Liver (tissue), 9 donors: ENCODE data around the gene ARHGAP10. TPM values are rescaled to one million over a fixed set of nuclear protein-coding genes. Genes with fewer than 3 reads are reported as not detected.
A peak's percentile ranks its signal among the peaks of the same experiment; 100 is the strongest.

Source experiments
- DNase-seq: peaks from one replicate; pipeline ENCODE4 v3.0.0-alpha.2; 2017; ENCODE audit warnings: low spot score
- H3K27ac ChIP-seq, 2 donors: one replicate each; pipeline ENCODE4 v1.7.0; 2013; ENCODE audit warnings: inconsistent platforms in 2 of 2, low read length in 2 of 2, control low read depth in 1 of 2, low read depth in 1 of 2, mild to moderate bottlenecking in 1 of 2
- H3K27me3 ChIP-seq, 4 donors: one replicate each; pipeline versions ENCODE4 v1.6.1 to v1.7.0; 2013; ENCODE audit warnings: low read length in 3 of 4, inconsistent platforms in 1 of 4, mild to moderate bottlenecking in 1 of 4, moderate library complexity in 1 of 4; ENCODE audit not compliant: control insufficient read depth in 4 of 4, insufficient read depth in 4 of 4
- H3K36me3 ChIP-seq, 4 donors: one replicate each; pipeline versions ENCODE4 v1.6.1 to v1.7.0; 2013; ENCODE audit warnings: low read length in 3 of 4, mild to moderate bottlenecking in 3 of 4, low read depth in 1 of 4, moderate library complexity in 1 of 4; ENCODE audit not compliant: control insufficient read depth in 4 of 4, insufficient read depth in 3 of 4
- H3K4me1 ChIP-seq, 4 donors: one replicate each; pipeline versions ENCODE4 v1.6.1 to v1.7.0; 2013; ENCODE audit warnings: low read length in 3 of 4, mild to moderate bottlenecking in 3 of 4, moderate library complexity in 1 of 4; ENCODE audit not compliant: control insufficient read depth in 4 of 4, insufficient read depth in 4 of 4
- H3K4me3 ChIP-seq, 3 donors: one replicate each; pipeline versions ENCODE4 v1.6.1 to v1.7.0; 2013; ENCODE audit warnings: low read length in 3 of 3, control low read depth in 1 of 3, low read depth in 1 of 3, mild to moderate bottlenecking in 1 of 3
- H3K9ac ChIP-seq, 2 donors: one replicate each; pipeline ENCODE4 v1.7.0; 2013; ENCODE audit warnings: low read length in 2 of 2, mild to moderate bottlenecking in 2 of 2, moderate library complexity in 2 of 2, control low read depth in 1 of 2, low read depth in 1 of 2
- H3K9me3 ChIP-seq, 4 donors: one replicate each; pipeline versions ENCODE4 v1.6.1 to v1.7.0; 2013; ENCODE audit warnings: low read length in 3 of 4; ENCODE audit not compliant: control insufficient read depth in 4 of 4
- EGR1 ChIP-seq, 2 donors: IDR thresholded peaks; 2 replicates each; pipeline ENCODE4 v1.6.1; 2016 to 2018; ENCODE audit warnings: antibody characterized with exemption in 2 of 2, low read depth in 2 of 2
- FOXA2 ChIP-seq: IDR thresholded peaks from 2 replicates; pipeline ENCODE4 v1.6.1; 2016; ENCODE audit warnings: antibody characterized with exemption
- HNF4A ChIP-seq, 2 donors: conservative IDR thresholded peaks; 2 replicates each; pipeline ENCODE4 v1.6.1; 2016; ENCODE audit warnings: antibody characterized with exemption in 2 of 2, mild to moderate bottlenecking in 2 of 2
- JUND ChIP-seq, 2 donors: IDR thresholded peaks; 2 replicates each; pipeline ENCODE4 v1.6.1; 2016; ENCODE audit warnings: antibody characterized with exemption in 2 of 2
- NR2F2 ChIP-seq: IDR thresholded peaks from 2 replicates; pipeline ENCODE4 v1.6.1; 2016; ENCODE audit warnings: antibody characterized with exemption
- RAD21 ChIP-seq, 2 donors: IDR thresholded peaks; 2 replicates each; pipeline ENCODE4 v1.6.1; 2016; ENCODE audit warnings: antibody characterized with exemption in 2 of 2, mild to moderate bottlenecking in 2 of 2
- REST ChIP-seq: IDR thresholded peaks from 2 replicates; pipeline ENCODE4 v1.6.1; 2016; ENCODE audit warnings: antibody characterized with exemption, mild to moderate bottlenecking
- RXRA ChIP-seq, 2 donors: IDR thresholded peaks; 2 replicates each; pipeline ENCODE4 v1.6.1; 2017 to 2018; ENCODE audit warnings: antibody characterized with exemption in 2 of 2, mild to moderate bottlenecking in 1 of 2
- SP1 ChIP-seq: IDR thresholded peaks from 2 replicates; pipeline ENCODE4 v1.6.1; 2018; ENCODE audit warnings: antibody characterized with exemption, mild to moderate bottlenecking
- YY1 ChIP-seq: IDR thresholded peaks from 2 replicates; pipeline ENCODE4 v1.6.1; 2016; ENCODE audit warnings: antibody characterized with exemption, mild to moderate bottlenecking
- WGBS: extraction: QIAGEN DNeasy Blood & Tissue Kit; methylation state at CpG from one replicate; pipeline ENCODE4 v1.1.7; 2013; 5-methylcytosine and 5-hydroxymethylcytosine counted together
- polyA plus RNA-seq, 2 donors: library from polyadenylated mRNA; stranded (reverse) in 1 of 2; unstranded in 1 of 2; fragments of 200-250 nt in 1 of 2; fragments of >200 nt in 1 of 2; fragmentation: Nextera tagmentation in 1 of 2; extraction: Ambion mirVana in 1 of 2; gene quantifications; one replicate each; pipeline versions ENCODE4 v1.2.1 to v1.2.3, GENCODE V29; 2013 to 2015
- total RNA-seq, 2 donors: library from RNA; depleted of rRNA; stranded (reverse); fragments of >200 nt; gene quantifications; one replicate each; pipeline ENCODE4 v1.2.3, GENCODE V29; 2014
- TF ChIP-seq, protein P1 (sequence below): IDR thresholded peaks from 2 replicates; pipeline ENCODE4 v1.6.1; 2016; ENCODE audit warnings: antibody characterized with exemption
- TF ChIP-seq, protein P2 (sequence below): IDR thresholded peaks from 2 replicates; pipeline ENCODE4 v1.6.1; 2016; ENCODE audit warnings: antibody characterized with exemption
- donor health status: healthy.
- donor health status: healthy.
- donor health status: healthy.
- donor health status: healthy.
- donor health status: healthy.

Gene ARHGAP10
- total and polyA plus RNA-seq, 4 donors: 1.5 to 13.0 (median 4.3) TPM

- no peaks in the 10 kb centered on the region for H3K27me3 ChIP-seq
- H3K4me1 ChIP-seq: peaks cover 0 to 30% (median 21%) of the 10 kb centered on the region in 4 donors
- no peak overlapping the region for H3K4me3 ChIP-seq
- TF ChIP-seq YY1 (no peak), SP1 (no peak), RXRA (IDR thresholded peaks at IDR 0.05) (no peak), FOXA2 (no peak), NR2F2 (no peak)
- WGBS: 84% methylated on average over 6 of the region's 6 CpGs
- H3K9me3 ChIP-seq: no peaks in the 10 kb centered on the region
- DNase-seq: no peak
- no peaks in the 10 kb centered on the region for H3K36me3 ChIP-seq
- no peak overlapping the region for H3K27ac ChIP-seq
- no peak overlapping the region for H3K9ac ChIP-seq
Measured at GRCh38 chr4:148055844-148056243, 324.0 kb downstream of the ARHGAP10 start.

- Histone ChIP-seq H3K9ac (no peak overlapping the region), H3K36me3 (no peaks in the 10 kb centered on the region), H3K27ac (peak overlapping the region in 1 of 2 donors; percentile 30), H3K9me3 (no peaks in the 10 kb centered on the region), H3K4me1 (peaks cover 0 to 39% (median 21%) of the 10 kb centered on the region in 4 donors), H3K27me3 (no peaks in the 10 kb centered on the region), H3K4me3 (no peak overlapping the region)
- DNase-seq: peak; percentile 37
- WGBS: 65% methylated on average over 6 of the region's 6 CpGs
- no peak for TF ChIP-seq YY1
- peak; percentile 53 to 68 for TF ChIP-seq RAD21 (IDR thresholded peaks at IDR 0.05)
- peak in 1 of 2 donors; percentile 75 for TF ChIP-seq JUND (IDR thresholded peaks at IDR 0.05)
- no peak for TF ChIP-seq NR2F2
Measured at GRCh38 chr4:148056879-148057278, 325.0 kb downstream of the ARHGAP10 start.

- Histone ChIP-seq H3K36me3 (no peaks in the 10 kb centered on the region), H3K4me1 (peaks cover 0 to 45% (median 22%) of the 10 kb centered on the region in 4 donors), H3K9me3 (no peaks in the 10 kb centered on the region), H3K4me3 (no peak overlapping the region), H3K27me3 (no peaks in the 10 kb centered on the region), H3K9ac (no peak overlapping the region), H3K27ac (no peak overlapping the region)
- WGBS: 96% methylated on average over 5 of the region's 5 CpGs
- DNase-seq: no peak
- TF ChIP-seq REST: no peak
- TF ChIP-seq, protein P1, sequence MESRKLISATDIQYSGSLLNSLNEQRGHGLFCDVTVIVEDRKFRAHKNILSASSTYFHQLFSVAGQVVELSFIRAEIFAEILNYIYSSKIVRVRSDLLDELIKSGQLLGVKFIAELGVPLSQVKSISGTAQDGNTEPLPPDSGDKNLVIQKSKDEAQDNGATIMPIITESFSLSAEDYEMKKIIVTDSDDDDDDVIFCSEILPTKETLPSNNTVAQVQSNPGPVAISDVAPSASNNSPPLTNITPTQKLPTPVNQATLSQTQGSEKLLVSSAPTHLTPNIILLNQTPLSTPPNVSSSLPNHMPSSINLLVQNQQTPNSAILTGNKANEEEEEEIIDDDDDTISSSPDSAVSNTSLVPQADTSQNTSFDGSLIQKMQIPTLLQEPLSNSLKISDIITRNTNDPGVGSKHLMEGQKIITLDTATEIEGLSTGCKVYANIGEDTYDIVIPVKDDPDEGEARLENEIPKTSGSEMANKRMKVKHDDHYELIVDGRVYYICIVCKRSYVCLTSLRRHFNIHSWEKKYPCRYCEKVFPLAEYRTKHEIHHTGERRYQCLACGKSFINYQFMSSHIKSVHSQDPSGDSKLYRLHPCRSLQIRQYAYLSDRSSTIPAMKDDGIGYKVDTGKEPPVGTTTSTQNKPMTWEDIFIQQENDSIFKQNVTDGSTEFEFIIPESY: no peak
- TF ChIP-seq SP1: no peak
- no peak for TF ChIP-seq FOXA2
- no peak for TF ChIP-seq EGR1 (IDR thresholded peaks at IDR 0.05; ENCODE audit: low read depth in 2 of 2)
- TF ChIP-seq HNF4A (conservative IDR thresholded peaks at IDR 0.05): no peak
- TF ChIP-seq, protein P2, sequence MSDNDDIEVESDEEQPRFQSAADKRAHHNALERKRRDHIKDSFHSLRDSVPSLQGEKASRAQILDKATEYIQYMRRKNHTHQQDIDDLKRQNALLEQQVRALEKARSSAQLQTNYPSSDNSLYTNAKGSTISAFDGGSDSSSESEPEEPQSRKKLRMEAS: no peak
Measured at GRCh38 chr4:148057516-148057915, 325.6 kb downstream of the ARHGAP10 start.
